GM11168 (cell line): ENCODE data around the gene PIKFYVE.

ENCODE experiments used
- in situ Hi-C: fragments of 300-500 bp; cut with MboI; formaldehyde crosslinking; loops from one replicate; pipeline ENCODE4 v1.12.0; 2022; ENCODE audit warnings: low sequenced_read_pairs; ENCODE audit not compliant: unreplicated experiment

Gene PIKFYVE

DNA sequence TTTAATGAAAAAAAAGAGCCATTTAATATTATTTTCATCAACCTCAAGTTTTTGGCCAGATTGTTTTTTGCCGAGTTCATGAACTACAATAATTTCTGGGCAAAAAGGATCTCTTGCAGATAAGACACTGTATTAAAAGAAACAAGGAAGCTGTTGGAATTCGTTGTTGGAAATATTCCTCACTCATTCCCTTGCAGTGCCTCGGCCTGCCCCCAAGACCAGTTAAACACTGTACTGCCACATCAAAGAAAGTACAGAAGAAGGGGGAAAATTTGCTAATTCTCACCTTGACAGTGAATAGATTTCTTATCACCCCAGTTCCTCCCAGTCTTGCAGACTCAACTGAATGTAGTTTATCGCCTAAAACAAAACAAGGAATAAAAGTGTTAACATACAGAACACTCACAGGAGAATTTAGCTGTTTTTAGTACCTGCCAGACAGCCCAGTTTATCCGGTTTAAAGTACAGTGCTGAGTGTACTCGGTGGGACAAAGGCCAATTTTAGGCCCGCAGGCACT is 12.4 kb upstream of the PIKFYVE start:
- in situ Hi-C loops, result loop anchor here (25.0 kb wide), 1 partner anchor 616 kb away; the partner anchor contains the start of gene METTL21A

GRCh38 chr2:208254118-208254870 is 11.8 kb upstream of the PIKFYVE start:
- in situ Hi-C loops, result loop anchor here (25.0 kb wide), 1 partner anchor 617 kb away; the partner anchor contains the start of gene METTL21A

- in situ Hi-C loops, result loop anchor here (25.0 kb wide), 1 partner anchor 618 kb away; the partner anchor contains the start of gene METTL21A
Measured at GRCh38 chr2:208254871-208255556, 11.0 kb upstream of the PIKFYVE start, which contains the start of gene IDH1. Gene IDH1, minus strand, starts transcription at chr2:208255071. Its CDS starts 3,520 bp downstream, at chr2:208251551.

DNA sequence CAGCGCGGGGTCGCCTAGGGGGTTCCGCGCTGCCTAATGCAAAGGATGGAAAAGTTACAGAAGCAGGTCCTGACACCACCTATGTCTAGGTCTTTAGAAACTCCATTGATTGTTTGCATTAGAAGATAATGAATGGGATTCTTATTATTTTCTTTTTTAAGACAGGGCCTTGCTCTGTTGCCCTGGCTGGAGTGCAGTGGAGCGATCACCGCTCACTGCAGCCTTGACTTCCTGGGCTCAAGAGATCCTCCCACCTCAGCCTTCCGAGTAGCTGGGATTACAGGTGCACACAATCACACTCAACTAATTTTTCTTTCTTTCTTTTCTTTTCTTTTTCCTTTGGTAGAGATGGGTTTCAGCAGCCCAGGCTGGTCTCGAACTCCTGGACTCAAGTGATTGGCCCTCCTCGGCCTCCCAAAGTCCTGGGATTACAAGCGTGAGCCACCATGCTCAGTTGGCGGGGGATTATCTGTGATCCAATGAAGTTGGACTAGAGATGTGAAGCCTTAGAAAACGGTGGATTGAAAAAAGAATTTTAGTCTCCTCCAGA is 10.4 kb upstream of the PIKFYVE start:
- in situ Hi-C loops, result loop anchor here (25.0 kb wide), 1 partner anchor 618 kb away; the partner anchor contains the start of gene METTL21A

- in situ Hi-C loops, result loop anchor here (25.0 kb wide), 1 partner anchor 619 kb away; the partner anchor contains the start of gene METTL21A
Measured at GRCh38 chr2:208256192-208256782, 9.8 kb upstream of the PIKFYVE start.

DNA sequence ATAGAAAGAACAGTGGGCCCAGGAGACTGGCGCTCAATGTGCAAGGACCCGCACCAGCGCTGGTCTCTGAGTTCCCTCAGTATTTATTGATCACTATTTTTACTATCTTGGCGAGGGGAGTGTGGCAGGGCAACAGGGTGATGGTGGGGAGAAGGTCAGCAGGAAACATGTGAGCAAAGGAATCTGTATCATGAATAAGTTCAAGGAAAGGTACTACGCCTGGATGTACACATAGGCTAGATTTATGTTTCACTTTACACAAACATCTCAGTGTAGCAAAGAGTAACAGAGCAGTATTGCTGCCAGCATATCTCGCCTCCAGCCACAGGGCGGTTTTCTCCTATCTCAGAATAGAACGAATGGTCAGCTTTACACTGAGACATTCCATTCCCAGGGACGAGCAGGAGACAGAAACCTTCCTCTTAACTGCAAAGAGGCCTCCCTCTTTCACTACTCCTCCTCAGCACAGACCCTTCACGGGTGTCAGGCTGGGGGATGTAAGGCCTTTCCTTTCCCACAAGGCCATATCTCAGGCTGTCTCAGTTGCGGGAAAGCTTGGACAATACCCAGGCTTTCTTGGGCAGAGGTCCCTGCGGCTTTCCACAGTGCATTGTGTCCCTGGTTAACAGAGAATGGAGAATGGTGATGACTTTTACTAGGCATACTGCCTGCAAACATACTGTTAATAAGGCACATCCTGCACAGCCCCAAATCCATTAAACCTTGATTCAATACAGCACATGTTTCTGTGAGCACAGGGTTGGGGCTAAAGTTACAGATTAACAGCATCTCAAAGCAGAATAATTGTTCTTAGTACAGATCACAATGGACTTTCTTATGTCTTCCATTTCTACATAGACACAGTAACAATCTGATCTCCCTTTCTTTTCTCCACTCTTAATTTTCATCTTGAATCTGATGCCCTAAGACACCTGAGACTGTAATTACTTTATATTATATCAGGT is 8.9 kb upstream of the PIKFYVE start:
- in situ Hi-C loops, result loop anchor here (25.0 kb wide), 1 partner anchor 620 kb away; the partner anchor contains the start of gene METTL21A

DNA sequence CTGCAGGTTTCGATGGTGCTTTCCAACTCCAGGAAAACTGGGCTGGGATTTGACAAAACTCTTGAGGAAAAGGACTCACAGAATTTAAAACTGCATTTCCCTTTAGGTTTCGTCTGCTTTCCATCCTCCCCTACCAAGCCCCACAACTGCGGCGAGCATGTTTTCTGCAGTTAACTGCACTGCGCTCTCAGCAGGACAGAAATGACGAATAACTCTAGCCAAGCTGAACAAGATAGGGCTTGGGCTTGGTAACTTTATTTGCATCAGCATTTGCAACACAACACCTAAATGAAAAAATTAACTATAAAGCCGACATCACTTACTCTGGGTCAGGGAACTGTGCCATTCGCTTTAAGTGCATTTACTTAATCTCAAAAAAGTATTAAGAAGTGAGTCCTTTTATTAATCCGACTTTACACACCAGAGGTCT is 669 bp upstream of the PIKFYVE start:
- in situ Hi-C loops, result loop anchor here (25.0 kb wide), 1 partner anchor 628 kb away; the partner anchor contains the start of gene METTL21A

- in situ Hi-C loops, result loop anchor here (25.0 kb wide), 1 partner anchor 629 kb away; the partner anchor contains the start of gene METTL21A
Measured at GRCh38 chr2:208266553-208266893, 468 bp downstream of the PIKFYVE start.

- in situ Hi-C loops, result loop anchor here (25.0 kb wide), 1 partner anchor 630 kb away; the partner anchor contains the start of gene METTL21A
Measured at GRCh38 chr2:208266936-208267335, 881 bp downstream of the PIKFYVE start.

DNA sequence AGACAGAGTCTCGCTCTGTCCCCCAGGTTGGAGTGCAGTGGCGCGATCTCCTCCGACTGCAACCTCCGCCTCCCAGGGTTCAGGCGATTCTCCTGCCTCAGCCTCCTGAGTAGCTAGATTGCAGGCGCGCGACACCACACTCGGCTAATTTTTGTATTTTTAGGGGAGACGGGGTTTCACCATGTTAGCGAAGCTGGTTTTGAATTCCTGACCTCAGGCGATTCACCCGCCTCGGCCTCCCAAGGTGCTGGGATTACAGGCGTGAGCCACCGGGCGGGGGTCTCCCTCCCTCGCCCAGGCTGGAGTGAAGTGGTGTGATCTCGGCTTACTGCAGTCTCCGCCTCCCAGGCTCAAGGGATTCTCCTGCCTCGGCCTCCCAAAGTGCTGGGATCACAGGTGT is 1.5 kb downstream of the PIKFYVE start:
- in situ Hi-C loops, result loop anchor here (25.0 kb wide), 1 partner anchor 630 kb away; the partner anchor contains the start of gene METTL21A

DNA sequence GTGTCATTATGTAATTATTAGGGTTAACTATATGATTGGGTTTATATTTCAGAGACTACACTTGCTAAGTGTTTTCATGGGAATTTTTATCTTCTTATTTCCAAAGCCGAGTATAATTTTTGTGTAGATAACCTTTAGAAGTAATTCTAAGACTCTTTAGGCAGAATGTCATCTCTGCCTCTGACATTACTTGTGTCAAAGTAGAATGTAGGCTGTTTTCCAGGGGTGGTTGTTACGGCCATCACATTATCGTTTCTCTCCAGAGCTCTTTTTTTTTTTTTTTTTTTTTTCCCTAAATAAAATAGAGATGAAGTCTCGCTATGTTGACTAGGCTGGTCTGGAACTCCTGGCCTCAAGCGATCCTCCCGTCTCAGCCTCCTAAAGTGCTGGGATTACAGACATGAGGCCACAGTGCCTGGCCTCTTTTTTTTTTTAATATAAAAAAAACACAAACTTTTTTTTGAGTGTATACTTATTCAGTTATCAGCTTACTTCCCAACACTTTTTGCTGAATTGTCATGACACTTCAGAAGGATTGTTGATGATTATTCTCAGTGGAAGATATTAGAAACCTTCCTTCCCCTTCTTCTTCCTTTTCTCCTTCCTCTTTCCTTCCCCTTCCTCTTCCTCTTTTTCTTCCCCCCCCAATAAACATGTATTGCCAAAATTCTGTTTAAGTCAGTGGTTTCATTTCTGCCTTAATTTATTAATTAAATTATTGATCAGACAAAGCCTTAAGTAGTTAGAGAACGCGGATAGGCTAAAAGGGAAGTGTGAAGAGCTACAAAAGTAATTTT is 2.3 kb downstream of the PIKFYVE start:
- in situ Hi-C loops, result loop anchor here (25.0 kb wide), 1 partner anchor 631 kb away; the partner anchor contains the start of gene METTL21A

- in situ Hi-C loops, result loop anchor here (25.0 kb wide), 1 partner anchor 632 kb away; the partner anchor contains the start of gene METTL21A
Measured at GRCh38 chr2:208269091-208269490, 3.0 kb downstream of the PIKFYVE start.

DNA sequence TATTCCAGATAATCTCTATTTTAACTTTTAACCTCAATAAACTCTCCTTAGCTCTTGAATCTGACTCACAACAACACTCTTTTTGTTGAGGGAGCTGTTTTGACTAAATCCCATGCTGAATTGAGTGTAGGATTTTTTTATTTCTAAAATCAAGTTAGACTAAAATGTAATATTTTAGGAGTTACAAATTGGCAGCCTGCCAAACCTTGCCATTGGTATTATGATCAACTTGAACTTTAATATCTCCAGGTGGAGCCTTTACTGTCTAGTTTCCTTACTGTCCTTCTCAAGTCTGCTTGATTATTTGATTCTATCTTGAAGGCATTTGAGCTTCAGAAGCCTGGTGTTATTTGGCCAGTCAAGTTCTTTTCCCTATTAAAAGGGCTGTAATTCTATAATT is 8.7 kb downstream of the PIKFYVE start:
- in situ Hi-C loops, result loop anchor here (25.0 kb wide), 1 partner anchor 637 kb away; the partner anchor contains the start of gene METTL21A

DNA sequence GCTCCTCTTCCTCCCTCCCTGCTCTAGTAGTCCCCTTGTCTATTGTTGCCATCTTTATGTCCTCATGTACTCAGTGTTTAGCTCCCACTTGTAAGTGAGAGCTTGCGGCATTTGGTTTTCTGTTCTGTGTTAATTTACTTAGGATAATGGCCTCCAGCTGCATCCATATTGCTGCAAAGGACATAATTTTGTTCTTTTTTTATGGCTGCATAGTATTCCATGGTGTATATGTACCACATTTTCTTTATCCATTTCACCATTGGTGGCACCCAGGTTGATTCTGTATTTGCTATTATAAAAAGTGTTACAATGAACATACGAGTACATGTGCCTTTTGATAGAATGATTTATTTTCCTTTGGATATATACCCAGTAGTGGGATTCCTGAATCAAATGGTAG is 12.5 kb downstream of the PIKFYVE start:
- in situ Hi-C loops, result no loop called here

GRCh38 chr2:208279236-208279635 is 13.2 kb downstream of the PIKFYVE start:
- in situ Hi-C loops, result no loop called here

GRCh38 chr2:208280234-208280633 is 14.2 kb downstream of the PIKFYVE start:
- in situ Hi-C loops, result no loop called here

DNA sequence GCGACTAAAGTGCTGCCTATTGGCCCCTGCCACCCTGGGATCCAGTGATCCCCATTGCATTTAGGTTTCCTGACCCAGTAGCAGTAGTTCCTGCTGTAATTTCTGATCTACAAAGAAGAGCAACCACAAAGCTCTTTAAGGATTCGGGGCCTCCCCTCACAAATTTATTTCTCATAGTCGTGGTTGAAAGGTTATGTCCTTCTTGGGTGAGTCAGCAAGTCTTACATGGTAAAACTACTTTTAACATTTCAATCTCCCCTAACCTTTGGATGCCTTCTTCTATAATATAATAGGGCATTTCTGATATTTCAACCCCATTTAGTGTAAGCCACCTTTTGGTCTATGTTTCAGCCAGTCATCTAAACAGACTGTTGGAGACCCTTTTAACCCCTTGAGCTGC is 14.9 kb downstream of the PIKFYVE start:
- in situ Hi-C loops, result no loop called here

GRCh38 chr2:208285853-208286252 is 19.8 kb downstream of the PIKFYVE start:
- in situ Hi-C loops, result no loop called here
